HG02678 (cell line): Measurements from ENCODE around the gene AKAP10.
"Not testable (repeated sequence)": the region's sequence is repeated elsewhere in the genome, so short reads cannot be mapped to it uniquely, and the experiment has no call there.

Experiments used
- ATAC-seq: cut with Tn5 transposase; IDR thresholded peaks from one replicate; pipeline ENCODE4 v1.9.1; 2021; ENCODE audit warnings: mild to moderate bottlenecking, moderate library complexity; ENCODE audit not compliant: unreplicated experiment

The AKAP10 gene

GRCh38 chr17:19935169-19935568 is 42.5 kb downstream of the AKAP10 start:
- no peak for ATAC-seq

- ATAC-seq, result no peak
Observed at GRCh38 chr17:19933628-19934027, 44.0 kb downstream of the AKAP10 start.

- no peak for ATAC-seq
Observed at GRCh38 chr17:19933221-19933620, 44.4 kb downstream of the AKAP10 start.

GRCh38 chr17:19928299-19928698 is 49.3 kb downstream of the AKAP10 start:
- no peak for ATAC-seq

- ATAC-seq, result no peak
Observed at GRCh38 chr17:19915245-19915978, 62.2 kb downstream of the AKAP10 start.

GRCh38 chr17:19911033-19911432 is 66.6 kb downstream of the AKAP10 start:
- ATAC-seq, result no peak

GRCh38 chr17:19909139-19909538 is 68.5 kb downstream of the AKAP10 start:
- no peak for ATAC-seq

- ATAC-seq, result no peak
Observed at GRCh38 chr17:19905502-19905901, 72.1 kb downstream of the AKAP10 start.

- no peak for ATAC-seq
Observed at GRCh38 chr17:19904924-19905323, 72.7 kb downstream of the AKAP10 start.

- no peak for ATAC-seq
Observed at GRCh38 chr17:19904412-19904811, 73.2 kb downstream of the AKAP10 start.

GRCh38 chr17:19900809-19901208 is 76.8 kb downstream of the AKAP10 start:
- ATAC-seq, result no peak

GRCh38 chr17:19897903-19898302 is 79.7 kb downstream of the AKAP10 start:
- ATAC-seq, result no peak

GRCh38 chr17:19897090-19897837 is 80.4 kb downstream of the AKAP10 start:
- no peak for ATAC-seq

GRCh38 chr17:19896679-19897078 is 80.9 kb downstream of the AKAP10 start:
- no peak for ATAC-seq

GRCh38 chr17:19890554-19890953 is 87.1 kb downstream of the AKAP10 start:
- ATAC-seq, result not testable (repeated sequence)

GRCh38 chr17:19890001-19890400 is 87.6 kb downstream of the AKAP10 start:
- not testable (repeated sequence) for ATAC-seq

GRCh38 chr17:19886116-19886515 is 91.5 kb downstream of the AKAP10 start:
- no peak for ATAC-seq

GRCh38 chr17:19883537-19884215 is 94.0 kb downstream of the AKAP10 start:
- ATAC-seq, result no peak

GRCh38 chr17:19880393-19880792 is 97.2 kb downstream of the AKAP10 start:
- no peak for ATAC-seq

GRCh38 chr17:19877364-19877945 is 100.2 kb downstream of the AKAP10 start:
- ATAC-seq, result no peak

GRCh38 chr17:19876529-19877161 is 101.0 kb downstream of the AKAP10 start:
- ATAC-seq, result no peak
